Measurements from ENCODE around the gene GAB3.

GAB3 gene

GRCh38 chrX:154791467-154791866 is 40.6 kb upstream of the GAB3 start:
- H2AFZ ChIP-seq (ENCODE audit: low read depth, low read length), result no peak overlapping the region
- no peak overlapping the region for H3K4me3 ChIP-seq (ENCODE audit: low read depth in 1 of 2, low read length in 2 of 2)
- ATAC-seq (ENCODE audit: insufficient read depth, low read depth) (no peak), DNase-seq (no peak)
- no peaks in the 10 kb centered on the region for H3K4me1 ChIP-seq (ENCODE audit: insufficient read depth, low read length)
- no peak for TF ChIP-seq CTCF (IDR thresholded peaks at IDR 0.05; ENCODE audit: borderline replicate concordance, extremely low read depth, low read length, poor library complexity, severe bottlenecking)
- TF ChIP-seq EZH2 (IDR thresholded peaks at IDR 0.05; ENCODE audit: borderline replicate concordance, low read depth, low read length, severe bottlenecking), result no peak
- peaks cover 5% of the 10 kb centered on the region; the same call in 1 of the 2 replicates for H3K36me3 ChIP-seq (ENCODE audit: insufficient read depth, low read length)
- no peak overlapping the region for H3K4me2 ChIP-seq (ENCODE audit: insufficient read depth, low read length)
- no peaks in the 10 kb centered on the region for H3K9me3 ChIP-seq (ENCODE audit: insufficient read depth, low read length, severe bottlenecking)
- H3K27me3 ChIP-seq (ENCODE audit: insufficient read depth, low read length, poor library complexity), result no peaks in the 10 kb centered on the region
- no peak overlapping the region for H3K27ac ChIP-seq (ENCODE audit: low read length)
- peaks cover 3% of the 10 kb centered on the region; the same call in 1 of the 2 replicates for H4K20me1 ChIP-seq (ENCODE audit: insufficient read depth, low read length)
- H3K9ac ChIP-seq (ENCODE audit: low read depth, low read length), result no peak overlapping the region
- peaks cover 24% of the 10 kb centered on the region for H3K79me2 ChIP-seq (ENCODE audit: insufficient read depth, low read length)

GRCh38 chrX:154785716-154786115 is 34.8 kb upstream of the GAB3 start:
- DNase-seq, result no peak

GRCh38 chrX:154784149-154784995 is 33.5 kb upstream of the GAB3 start:
- no peak overlapping the region for H3K4me3 ChIP-seq (ENCODE audit: low read depth in 1 of 2, low read length in 2 of 2)
- H3K27me3 ChIP-seq (ENCODE audit: insufficient read depth, low read length, poor library complexity), result no peaks in the 10 kb centered on the region
- DNase-seq, result no peak
- H4K20me1 ChIP-seq (ENCODE audit: insufficient read depth, low read length), result no peaks in the 10 kb centered on the region
- H3K4me2 ChIP-seq (ENCODE audit: insufficient read depth, low read length), result no peak overlapping the region
- H2AFZ ChIP-seq (ENCODE audit: low read depth, low read length), result no peak overlapping the region
- H3K9me3 ChIP-seq (ENCODE audit: insufficient read depth, low read length, severe bottlenecking), result no peaks in the 10 kb centered on the region
- no peak overlapping the region for H3K27ac ChIP-seq (ENCODE audit: low read length)
- no peaks in the 10 kb centered on the region for H3K4me1 ChIP-seq (ENCODE audit: insufficient read depth, low read length)
- no peak overlapping the region for H3K9ac ChIP-seq (ENCODE audit: low read depth, low read length)
- peaks cover 16% of the 10 kb centered on the region; the same call in 1 of the 2 replicates for H3K36me3 ChIP-seq (ENCODE audit: insufficient read depth, low read length)
- TF ChIP-seq CTCF (IDR thresholded peaks at IDR 0.05; ENCODE audit: borderline replicate concordance, extremely low read depth, low read length, poor library complexity, severe bottlenecking) (no peak), EZH2 (IDR thresholded peaks at IDR 0.05; ENCODE audit: borderline replicate concordance, low read depth, low read length, severe bottlenecking) (no peak)
- H3K79me2 ChIP-seq (ENCODE audit: insufficient read depth, low read length), result no peaks in the 10 kb centered on the region
- no peak for ATAC-seq (ENCODE audit: insufficient read depth, low read depth)

More at GRCh38 chrX:154785716-154786115, 34.8 kb upstream of the GAB3 start:
- Histone ChIP-seq H3K4me1 (ENCODE audit: insufficient read depth, low read length) (no peaks in the 10 kb centered on the region), H2AFZ (ENCODE audit: low read depth, low read length) (no peak overlapping the region), H3K9ac (ENCODE audit: low read depth, low read length) (no peak overlapping the region), H3K36me3 (ENCODE audit: insufficient read depth, low read length) (peaks cover 15% of the 10 kb centered on the region; the same call in 1 of the 2 replicates), H3K27me3 (ENCODE audit: insufficient read depth, low read length, poor library complexity) (no peaks in the 10 kb centered on the region), H3K79me2 (ENCODE audit: insufficient read depth, low read length) (peaks cover under 1% of the 10 kb centered on the region; the same call in 1 of the 2 replicates), H3K9me3 (ENCODE audit: insufficient read depth, low read length, severe bottlenecking) (no peaks in the 10 kb centered on the region), H3K4me3 (ENCODE audit: low read depth in 1 of 2, low read length in 2 of 2) (no peak overlapping the region), H3K4me2 (ENCODE audit: insufficient read depth, low read length) (no peak overlapping the region), H3K27ac (ENCODE audit: low read length) (no peak overlapping the region), H4K20me1 (ENCODE audit: insufficient read depth, low read length) (no peaks in the 10 kb centered on the region)
- no peak for ATAC-seq (ENCODE audit: insufficient read depth, low read depth)
- TF ChIP-seq CTCF (IDR thresholded peaks at IDR 0.05; ENCODE audit: borderline replicate concordance, extremely low read depth, low read length, poor library complexity, severe bottlenecking) (no peak), EZH2 (IDR thresholded peaks at IDR 0.05; ENCODE audit: borderline replicate concordance, low read depth, low read length, severe bottlenecking) (no peak)
